ENCODE data around the gene PRND. TPM values are rescaled to one million over a fixed set of nuclear protein-coding genes. Genes with fewer than 3 reads are reported as not detected.

PRND gene
- total and polyA plus RNA-seq, 5 donors, result not detected

Other genes with a start within 250 kb of the PRND start
- gene PRNP, start 35.5 kb upstream of the PRND start, total RNA-seq, result 100 to 1,000 TPM; 134 to 195 (median 178) TPM
- gene PRNP, start 35.5 kb upstream of the PRND start, polyA plus RNA-seq, result 146 TPM
- 1 to 10 TPM; 5.0 to 8.6 (median 7.1) TPM for gene RASSF2, start 101.7 kb downstream of the PRND start, total RNA-seq
- 2.1 TPM for gene RASSF2, start 101.7 kb downstream of the PRND start, polyA plus RNA-seq

All from right cardiac atrium (tissue), 5 donors.